Duodenal mucosa (tissue), 2 donors: ENCODE results near the gene MAP1A.
"Not testable (repeated sequence)": the region's sequence is repeated elsewhere in the genome, so short reads cannot be mapped to it uniquely, and the experiment has no call there.

Experiments
- H3K27ac ChIP-seq: one replicate; pipeline ENCODE4 v1.7.0; 2013; ENCODE audit warnings: low read depth, low read length
- H3K27me3 ChIP-seq, 2 donors: one replicate each; pipeline ENCODE4 v1.7.0; 2013; ENCODE audit warnings: low read length in 2 of 2, control low read depth in 1 of 2; ENCODE audit not compliant: insufficient read depth in 2 of 2, control insufficient read depth in 1 of 2
- H3K36me3 ChIP-seq, 2 donors: one replicate each; pipeline ENCODE4 v1.7.0; 2013; ENCODE audit warnings: low read length in 2 of 2, control low read depth in 1 of 2; ENCODE audit not compliant: insufficient read depth in 2 of 2, control insufficient read depth in 1 of 2
- H3K4me1 ChIP-seq, 2 donors: one replicate each; pipeline ENCODE4 v1.7.0; 2013; ENCODE audit warnings: low read length in 2 of 2, control low read depth in 1 of 2; ENCODE audit not compliant: insufficient read depth in 2 of 2, control insufficient read depth in 1 of 2
- H3K4me3 ChIP-seq, 2 donors: one replicate each; pipeline ENCODE4 v1.7.0; 2013; ENCODE audit warnings: low read length in 2 of 2, low read depth in 1 of 2
- H3K9ac ChIP-seq, 2 donors: one replicate each; pipeline ENCODE4 v1.7.0; 2013; ENCODE audit warnings: low read length in 2 of 2, low read depth in 1 of 2
- H3K9me3 ChIP-seq, 2 donors: one replicate each; pipeline ENCODE4 v1.7.0; 2013; ENCODE audit warnings: low read length in 2 of 2, control low read depth in 1 of 2; ENCODE audit not compliant: control insufficient read depth in 1 of 2

MAP1A gene

DNA sequence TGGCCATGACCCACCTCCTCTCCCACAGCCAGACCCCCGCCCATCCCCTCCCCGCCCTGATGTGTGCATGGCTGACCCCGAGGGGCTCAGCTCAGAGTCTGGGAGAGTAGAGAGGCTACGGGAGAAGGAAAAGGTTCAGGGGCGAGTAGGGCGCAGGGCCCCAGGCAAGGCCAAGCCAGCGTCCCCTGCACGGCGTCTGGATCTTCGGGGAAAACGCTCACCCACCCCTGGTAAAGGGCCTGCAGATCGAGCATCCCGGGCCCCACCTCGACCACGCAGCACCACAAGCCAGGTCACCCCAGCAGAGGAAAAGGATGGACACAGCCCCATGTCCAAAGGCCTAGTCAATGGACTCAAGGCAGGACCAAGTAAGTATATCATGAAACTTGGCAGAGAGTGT lies 11.7 kb downstream of the MAP1A start:
- Histone ChIP-seq H3K27ac (no peak overlapping the region), H3K4me1 (no peaks in the 10 kb centered on the region), H3K36me3 (peaks cover 1 to 6% of the 10 kb centered on the region in 2 donors), H3K9me3 (no peaks in the 10 kb centered on the region), H3K4me3 (no peak overlapping the region), H3K9ac (no peak overlapping the region), H3K27me3 (no peaks in the 10 kb centered on the region)

DNA sequence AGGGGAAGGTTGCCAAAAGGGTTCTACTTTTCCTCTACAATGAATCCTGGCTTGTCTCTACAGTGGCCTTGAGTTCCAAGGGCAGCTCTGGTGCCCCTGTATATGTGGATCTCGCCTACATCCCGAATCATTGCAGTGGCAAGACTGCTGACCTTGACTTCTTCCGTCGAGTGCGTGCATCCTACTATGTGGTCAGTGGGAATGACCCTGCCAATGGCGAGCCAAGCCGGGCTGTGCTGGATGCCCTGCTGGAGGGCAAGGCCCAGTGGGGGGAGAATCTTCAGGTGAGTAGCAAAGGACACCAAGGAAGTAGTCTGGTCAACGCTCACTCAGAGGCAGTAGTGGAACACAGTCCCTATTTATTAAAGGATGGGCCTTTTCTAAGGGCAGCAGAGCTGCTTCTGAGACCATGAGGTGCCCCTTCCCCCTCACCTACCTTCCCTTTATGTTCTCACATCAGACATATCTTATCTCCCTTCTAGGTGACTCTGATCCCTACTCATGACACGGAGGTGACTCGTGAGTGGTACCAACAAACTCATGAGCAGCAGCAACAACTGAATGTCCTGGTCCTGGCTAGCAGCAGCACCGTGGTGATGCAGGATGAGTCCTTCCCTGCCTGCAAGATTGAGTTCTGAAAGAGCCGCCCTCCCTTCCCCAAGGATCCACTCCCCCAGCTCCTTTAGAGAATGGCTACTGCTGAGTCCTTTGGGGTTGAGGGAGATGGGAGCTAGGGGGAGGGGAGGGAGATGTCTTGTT lies 12.4 kb downstream of the MAP1A start:
- Histone ChIP-seq H3K4me3 (no peak overlapping the region), H3K27ac (no peak overlapping the region), H3K4me1 (no peaks in the 10 kb centered on the region), H3K9ac (no peak overlapping the region), H3K27me3 (no peaks in the 10 kb centered on the region), H3K36me3 (peaks cover 8 to 12% of the 10 kb centered on the region in 2 donors), H3K9me3 (no peaks in the 10 kb centered on the region)

DNA sequence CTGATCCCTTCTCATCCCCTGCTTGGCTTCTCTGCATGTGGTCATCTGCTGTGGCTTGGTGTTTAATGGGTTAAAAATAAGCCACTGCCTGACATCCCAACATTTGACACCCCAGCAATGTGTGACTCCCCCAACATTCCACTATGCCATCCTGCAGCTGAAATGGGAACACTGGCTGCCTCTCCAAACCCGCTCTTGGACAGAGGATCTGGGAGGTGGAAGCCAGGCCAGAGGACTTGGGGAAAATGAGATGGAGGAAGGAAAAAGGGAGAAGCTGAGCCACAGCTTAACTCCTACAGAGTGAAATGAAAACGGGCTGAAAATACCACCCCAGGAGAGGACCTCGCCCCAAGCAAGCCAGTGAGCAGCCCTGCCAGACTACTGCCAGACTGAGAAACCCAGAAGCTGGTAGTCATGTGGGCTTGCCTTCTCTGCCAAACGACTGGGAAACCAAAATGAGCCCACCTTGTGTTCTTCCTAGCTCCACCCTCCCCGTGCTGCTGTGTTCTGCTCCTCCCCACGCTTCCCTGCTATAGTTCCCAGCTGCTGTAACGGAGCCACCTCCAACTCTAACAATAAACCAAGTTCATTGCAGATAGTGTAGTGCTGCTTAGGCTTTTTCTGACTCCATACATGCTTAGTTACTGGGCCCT lies 13.7 kb downstream of the MAP1A start:
- Histone ChIP-seq H3K27ac (no peak overlapping the region), H3K27me3 (no peaks in the 10 kb centered on the region), H3K9me3 (no peaks in the 10 kb centered on the region), H3K36me3 (peaks cover 15 to 17% of the 10 kb centered on the region in 2 donors), H3K4me3 (no peak overlapping the region), H3K4me1 (no peaks in the 10 kb centered on the region), H3K9ac (no peak overlapping the region)

DNA sequence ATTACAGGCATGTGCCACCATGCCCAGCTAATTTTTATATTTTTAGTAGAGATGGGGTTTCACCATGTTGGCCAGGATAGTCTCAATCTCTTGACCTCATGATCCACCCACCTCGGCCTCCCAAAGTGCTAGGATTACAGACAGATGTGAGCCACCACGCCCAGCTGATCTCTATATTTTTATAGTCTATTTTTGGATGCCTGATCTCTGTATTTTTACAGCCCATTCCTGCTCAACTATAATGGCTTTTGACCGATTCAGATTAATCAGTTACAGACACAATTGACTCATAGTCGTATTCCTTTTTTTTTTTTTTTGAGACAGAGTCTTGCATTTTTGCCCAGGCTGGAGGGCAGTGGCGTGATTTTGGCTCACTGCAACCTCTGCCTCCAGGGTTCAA lies 15.4 kb downstream of the MAP1A start:
- H3K4me1 ChIP-seq, H3K9ac ChIP-seq, H3K4me3 ChIP-seq, H3K27ac ChIP-seq, H3K9me3 ChIP-seq, H3K27me3 ChIP-seq: not testable (repeated sequence)
- peaks cover 15 to 17% of the 10 kb centered on the region in 2 donors for H3K36me3 ChIP-seq

DNA sequence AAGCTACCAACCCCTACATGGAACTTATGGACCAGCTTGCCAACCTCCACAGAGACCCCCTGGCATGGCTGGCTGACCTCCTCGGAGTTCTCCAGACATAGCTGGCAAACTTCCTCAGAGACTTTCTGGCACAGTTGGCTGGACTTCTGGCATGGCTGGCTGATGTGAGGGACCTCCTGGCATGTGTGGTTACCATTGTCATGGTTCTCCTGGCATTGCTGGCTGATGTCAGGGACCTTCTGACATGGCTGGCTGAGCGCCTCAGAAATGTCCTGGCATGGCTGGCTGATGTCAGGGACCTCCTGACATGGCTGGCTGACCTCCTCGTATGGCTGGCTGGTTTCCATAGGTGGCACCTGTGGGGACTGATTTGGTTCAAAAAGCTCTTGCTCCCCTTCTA lies 17.5 kb downstream of the MAP1A start:
- no peak overlapping the region for H3K9ac ChIP-seq
- H3K4me1 ChIP-seq, result no peaks in the 10 kb centered on the region
- H3K9me3 ChIP-seq, result no peaks in the 10 kb centered on the region
- peaks cover 15 to 23% of the 10 kb centered on the region in 2 donors for H3K36me3 ChIP-seq
- H3K27ac ChIP-seq, result no peak overlapping the region
- H3K4me3 ChIP-seq, result no peak overlapping the region
- no peaks in the 10 kb centered on the region for H3K27me3 ChIP-seq

DNA sequence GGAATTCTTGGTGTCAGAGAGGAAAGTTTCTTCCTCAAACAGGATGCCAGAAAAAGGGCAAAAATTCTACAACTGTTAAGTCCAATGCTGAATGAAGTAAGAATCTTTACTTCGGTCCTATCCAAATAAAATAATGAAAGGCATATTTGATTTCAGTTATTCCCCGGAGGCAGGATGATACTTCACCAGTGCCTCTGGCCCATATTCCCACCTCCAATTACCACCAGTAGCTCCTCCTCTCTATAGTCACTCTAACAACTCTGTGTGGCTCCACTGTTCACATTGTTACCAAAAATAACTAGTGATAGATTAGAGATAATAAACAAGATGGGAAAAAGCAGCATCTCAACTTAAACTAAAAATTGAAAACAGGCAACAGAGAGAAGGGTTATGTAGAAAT lies 20.7 kb downstream of the MAP1A start:
- no peaks in the 10 kb centered on the region for H3K9me3 ChIP-seq
- no peak overlapping the region for H3K9ac ChIP-seq
- H3K4me1 ChIP-seq, result no peaks in the 10 kb centered on the region
- no peaks in the 10 kb centered on the region for H3K27me3 ChIP-seq
- H3K4me3 ChIP-seq, result no peak overlapping the region
- H3K27ac ChIP-seq, result no peak overlapping the region
- peaks cover 15 to 23% of the 10 kb centered on the region in 2 donors for H3K36me3 ChIP-seq

DNA sequence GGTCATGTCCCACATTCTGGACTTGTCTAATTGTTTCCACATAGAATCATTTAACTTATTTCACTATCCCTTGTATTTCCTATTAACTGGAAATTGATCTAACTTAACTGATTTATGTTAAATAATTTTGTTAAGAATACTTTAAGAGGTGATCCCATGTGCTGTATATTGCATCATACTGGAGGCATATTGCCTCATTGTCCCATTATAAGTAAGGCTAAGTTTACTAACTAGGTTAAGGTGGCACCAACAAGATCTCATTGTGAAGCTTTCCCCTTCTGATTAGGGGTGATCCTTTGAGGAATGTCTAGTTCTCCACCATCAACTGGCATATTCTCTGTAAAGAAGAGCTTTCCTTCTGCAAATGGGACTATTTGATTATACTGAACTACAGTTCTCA lies 24.4 kb downstream of the MAP1A start:
- Histone ChIP-seq H3K36me3 (peaks cover 0 to 10% of the 10 kb centered on the region in 2 donors), H3K4me1 (no peaks in the 10 kb centered on the region), H3K9me3 (no peaks in the 10 kb centered on the region), H3K4me3 (no peak overlapping the region), H3K27ac (no peak overlapping the region), H3K27me3 (no peaks in the 10 kb centered on the region), H3K9ac (no peak overlapping the region)

DNA sequence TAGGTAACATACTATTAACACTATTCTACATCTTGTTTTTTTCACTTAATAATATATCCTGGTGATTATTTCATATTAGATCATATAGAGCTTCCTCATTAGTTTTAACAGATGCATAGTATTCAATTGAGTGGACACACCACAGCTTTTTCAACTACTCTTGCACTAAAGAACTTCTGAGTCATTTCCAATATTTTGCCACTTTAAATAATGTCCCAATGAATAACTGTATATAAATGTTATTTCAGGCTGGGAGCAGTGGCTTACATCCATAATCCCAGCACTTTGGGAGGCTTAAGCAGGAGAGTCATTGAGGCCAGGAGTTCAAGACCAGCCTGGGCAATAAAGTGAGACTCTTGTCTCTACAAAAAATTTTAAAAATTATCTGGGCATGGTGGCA lies 26.9 kb downstream of the MAP1A start:
- H3K27me3 ChIP-seq, result no peaks in the 10 kb centered on the region
- H3K4me3 ChIP-seq, result no peak overlapping the region
- no peak overlapping the region for H3K27ac ChIP-seq
- no peaks in the 10 kb centered on the region for H3K9me3 ChIP-seq
- H3K9ac ChIP-seq, result no peak overlapping the region
- peaks cover 0 to 10% of the 10 kb centered on the region in 2 donors for H3K36me3 ChIP-seq
- H3K4me1 ChIP-seq, result no peaks in the 10 kb centered on the region

DNA sequence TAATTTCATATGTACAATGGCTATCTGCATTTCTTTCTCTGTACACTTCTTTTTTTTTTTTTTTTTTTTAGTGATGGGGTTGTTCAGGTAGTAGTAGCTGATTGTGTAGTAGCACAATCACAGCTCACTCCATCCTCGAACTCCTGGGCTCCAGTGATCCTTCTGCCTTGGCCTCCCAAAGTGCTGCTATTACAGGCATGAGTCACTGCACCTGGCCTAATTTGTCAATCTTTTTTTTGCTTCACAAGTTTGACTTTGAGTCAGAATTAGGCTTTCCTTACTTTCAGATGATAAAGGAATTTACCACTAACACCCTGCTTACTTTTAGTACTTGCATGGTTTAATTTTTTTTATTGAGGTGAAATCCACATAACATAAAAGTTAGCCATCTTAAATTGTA lies 28.0 kb downstream of the MAP1A start:
- Histone ChIP-seq H3K36me3 (peaks cover 0 to 8% of the 10 kb centered on the region in 2 donors), H3K4me1 (no peaks in the 10 kb centered on the region), H3K27ac (no peak overlapping the region), H3K4me3 (no peak overlapping the region), H3K27me3 (no peaks in the 10 kb centered on the region), H3K9ac (no peak overlapping the region), H3K9me3 (no peaks in the 10 kb centered on the region)

DNA sequence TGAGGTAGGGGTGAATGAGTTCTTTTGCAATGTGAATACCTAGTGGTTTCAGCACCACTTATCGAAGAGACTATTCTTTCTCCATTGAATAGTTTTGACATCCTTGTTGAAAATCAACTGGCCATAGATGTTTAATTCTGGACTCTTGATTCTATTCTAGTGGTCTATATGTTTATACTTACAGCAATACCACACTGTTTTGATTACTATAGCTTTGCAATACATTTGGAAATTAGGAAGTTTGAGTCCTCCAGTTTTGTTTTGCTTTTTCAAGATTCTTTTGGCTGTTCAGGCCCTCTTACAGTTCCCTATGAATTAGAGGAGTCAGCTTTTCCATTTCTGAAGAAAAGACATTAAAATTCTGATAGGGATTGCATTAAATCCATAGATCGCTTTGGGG lies 30.1 kb downstream of the MAP1A start:
- H3K4me1 ChIP-seq, result no peaks in the 10 kb centered on the region
- no peak overlapping the region for H3K9ac ChIP-seq
- no peaks in the 10 kb centered on the region for H3K27me3 ChIP-seq
- peaks cover 0 to 8% of the 10 kb centered on the region in 2 donors for H3K36me3 ChIP-seq
- H3K27ac ChIP-seq, result no peak overlapping the region
- H3K4me3 ChIP-seq, result no peak overlapping the region
- H3K9me3 ChIP-seq, result no peaks in the 10 kb centered on the region
